ENCODE results near the gene TXNIP.
A peak's percentile ranks its signal among the peaks of the same experiment; 100 is the strongest.

The TXNIP gene

GRCh38 chr1:145983206-145983675 lies 13.1 kb downstream of the TXNIP start:
- H3K4me1 ChIP-seq (ENCODE audit: control insufficient read depth, insufficient read depth, low read length) = peaks cover 26% of the 10 kb centered on the region
- no peaks in the 10 kb centered on the region for H3K9me3 ChIP-seq (ENCODE audit: control insufficient read depth, insufficient read depth, low read length)
- H3K27me3 ChIP-seq (ENCODE audit: control insufficient read depth, insufficient read depth, low read length) = no peaks in the 10 kb centered on the region
- H3K36me3 ChIP-seq (ENCODE audit: control insufficient read depth, insufficient read depth, low read length) = no peaks in the 10 kb centered on the region
- no peak overlapping the region for H3K4me3 ChIP-seq (ENCODE audit: low read depth, low read length)
- H3K27ac ChIP-seq (ENCODE audit: low read depth, low read length) = no peak overlapping the region
- no peak overlapping the region for H3K9ac ChIP-seq (ENCODE audit: low read depth, low read length)

- no peaks in the 10 kb centered on the region for H3K36me3 ChIP-seq (ENCODE audit: control insufficient read depth, insufficient read depth, low read length)
- H3K27ac ChIP-seq (ENCODE audit: low read depth, low read length) = no peak overlapping the region
- H3K9ac ChIP-seq (ENCODE audit: low read depth, low read length) = no peak overlapping the region
- H3K4me3 ChIP-seq (ENCODE audit: low read depth, low read length) = no peak overlapping the region
- H3K9me3 ChIP-seq (ENCODE audit: control insufficient read depth, insufficient read depth, low read length) = no peaks in the 10 kb centered on the region
- H3K27me3 ChIP-seq (ENCODE audit: control insufficient read depth, insufficient read depth, low read length) = no peaks in the 10 kb centered on the region
- H3K4me1 ChIP-seq (ENCODE audit: control insufficient read depth, insufficient read depth, low read length) = peaks cover 35% of the 10 kb centered on the region
These were observed 14.2 kb downstream of the TXNIP start for GRCh38 chr1:145982010-145982723.

- Histone ChIP-seq H3K4me3 (ENCODE audit: low read depth, low read length) (no peak overlapping the region), H3K4me1 (ENCODE audit: control insufficient read depth, insufficient read depth, low read length) (peaks cover 36% of the 10 kb centered on the region), H3K9me3 (ENCODE audit: control insufficient read depth, insufficient read depth, low read length) (no peaks in the 10 kb centered on the region), H3K27me3 (ENCODE audit: control insufficient read depth, insufficient read depth, low read length) (no peaks in the 10 kb centered on the region), H3K27ac (ENCODE audit: low read depth, low read length) (no peak overlapping the region), H3K36me3 (ENCODE audit: control insufficient read depth, insufficient read depth, low read length) (no peaks in the 10 kb centered on the region), H3K9ac (ENCODE audit: low read depth, low read length) (no peak overlapping the region)
These were observed 15.9 kb downstream of the TXNIP start for GRCh38 chr1:145980457-145980994.

GRCh38 chr1:145979746-145980456 lies 16.5 kb downstream of the TXNIP start:
- 0 out of 2 replicates have a peak overlapping the region, but pooled peaks have one; percentile 27 for H3K9ac ChIP-seq (ENCODE audit: low read depth, low read length)
- H3K4me1 ChIP-seq (ENCODE audit: control insufficient read depth, insufficient read depth, low read length) = peaks cover 31% of the 10 kb centered on the region
- H3K4me3 ChIP-seq (ENCODE audit: low read depth, low read length) = 0 out of 2 replicates have a peak overlapping the region, but pooled peaks have one; percentile 18

DNA sequence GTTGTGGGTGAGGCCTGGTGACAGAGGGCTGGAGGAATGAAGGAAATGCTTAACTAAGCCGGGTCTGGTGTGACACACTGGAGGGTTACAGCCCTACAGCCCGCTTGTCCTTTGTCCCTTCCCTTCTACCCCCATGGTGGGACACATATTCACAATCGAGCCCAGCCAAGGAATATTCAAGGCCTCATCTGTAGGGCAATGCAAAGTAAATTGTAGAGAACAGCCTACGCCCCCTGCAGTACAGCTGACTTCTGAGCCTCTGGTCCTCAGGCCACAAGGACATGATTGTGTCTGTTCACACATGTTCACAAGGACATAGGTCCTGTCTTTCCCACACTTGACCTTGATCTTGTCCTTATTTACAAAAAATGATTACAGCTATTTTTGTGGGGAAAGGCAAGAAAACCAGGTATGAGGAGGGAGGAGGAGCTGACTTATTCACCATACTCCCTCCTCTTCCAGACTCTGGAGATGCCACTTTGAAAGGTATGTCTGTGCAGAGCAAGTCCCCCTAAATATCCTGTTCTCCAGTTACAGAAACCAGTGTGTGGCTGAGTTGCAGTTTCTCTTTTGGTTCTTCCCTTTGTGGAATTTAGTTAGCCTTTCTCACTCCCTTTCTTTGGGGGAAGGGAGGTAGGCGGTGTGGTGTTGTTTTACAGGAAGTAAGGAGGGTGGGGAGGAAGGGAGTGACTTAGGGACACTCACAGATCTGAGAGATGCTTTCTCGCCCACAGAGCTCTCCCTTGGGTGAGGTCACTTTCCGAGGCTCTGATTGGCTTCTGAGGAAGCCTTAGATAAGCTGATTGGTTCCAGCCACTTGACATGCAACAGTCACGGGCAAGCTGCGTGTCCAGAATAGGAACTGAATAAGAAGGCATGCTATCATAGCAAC lies 17.3 kb downstream of the TXNIP start:
- Histone ChIP-seq H3K9ac (ENCODE audit: low read depth, low read length) (peak overlapping the region; percentile 74), H3K4me1 (ENCODE audit: control insufficient read depth, insufficient read depth, low read length) (peaks cover 27% of the 10 kb centered on the region), H3K27me3 (ENCODE audit: control insufficient read depth, insufficient read depth, low read length) (no peaks in the 10 kb centered on the region), H3K4me3 (ENCODE audit: low read depth, low read length) (peak overlapping the region; percentile 49), H3K27ac (ENCODE audit: low read depth, low read length) (peak overlapping the region; percentile 99), H3K9me3 (ENCODE audit: control insufficient read depth, insufficient read depth, low read length) (no peaks in the 10 kb centered on the region), H3K36me3 (ENCODE audit: control insufficient read depth, insufficient read depth, low read length) (no peaks in the 10 kb centered on the region)

More at GRCh38 chr1:145979746-145980456, 16.5 kb downstream of the TXNIP start:
- Histone ChIP-seq H3K36me3 (ENCODE audit: control insufficient read depth, insufficient read depth, low read length) (no peaks in the 10 kb centered on the region), H3K27ac (ENCODE audit: low read depth, low read length) (peak overlapping the region; percentile 99), H3K27me3 (ENCODE audit: control insufficient read depth, insufficient read depth, low read length) (no peaks in the 10 kb centered on the region), H3K9me3 (ENCODE audit: control insufficient read depth, insufficient read depth, low read length) (no peaks in the 10 kb centered on the region)

GRCh38 chr1:145978471-145978853 lies 17.9 kb downstream of the TXNIP start:
- H3K27ac ChIP-seq (ENCODE audit: low read depth, low read length) = peak overlapping the region; percentile 99
- H3K9me3 ChIP-seq (ENCODE audit: control insufficient read depth, insufficient read depth, low read length) = no peaks in the 10 kb centered on the region
- H3K36me3 ChIP-seq (ENCODE audit: control insufficient read depth, insufficient read depth, low read length) = no peaks in the 10 kb centered on the region
- H3K4me1 ChIP-seq (ENCODE audit: control insufficient read depth, insufficient read depth, low read length) = peaks cover 27% of the 10 kb centered on the region
- H3K9ac ChIP-seq (ENCODE audit: low read depth, low read length) = peak overlapping the region; percentile 74
- no peaks in the 10 kb centered on the region for H3K27me3 ChIP-seq (ENCODE audit: control insufficient read depth, insufficient read depth, low read length)
- H3K4me3 ChIP-seq (ENCODE audit: low read depth, low read length) = peak overlapping the region; percentile 49; the same call in 1 of the 2 replicates

- H3K4me1 ChIP-seq (ENCODE audit: control insufficient read depth, insufficient read depth, low read length) = peaks cover 27% of the 10 kb centered on the region
- no peak overlapping the region for H3K4me3 ChIP-seq (ENCODE audit: low read depth, low read length)
These were observed 18.6 kb downstream of the TXNIP start for GRCh38 chr1:145977486-145978470.

DNA sequence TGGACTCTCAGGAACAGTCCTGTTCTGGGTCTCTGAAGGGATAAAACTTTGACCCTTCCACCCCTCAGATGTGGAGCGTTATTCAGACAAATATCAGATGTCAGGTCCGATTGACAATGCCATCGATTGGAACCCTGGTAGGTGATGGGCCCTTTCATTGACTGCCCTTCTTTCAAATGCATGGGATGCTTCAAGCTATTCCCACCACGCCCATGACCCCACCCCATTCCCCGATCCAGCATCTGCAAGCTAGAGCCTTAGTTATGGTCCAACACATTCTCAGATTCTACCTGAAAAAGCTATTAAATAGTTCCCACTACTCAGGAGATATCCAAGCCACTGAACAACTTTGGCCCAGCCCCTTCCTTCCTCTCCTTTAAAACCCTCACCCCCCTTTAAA lies 19.4 kb downstream of the TXNIP start:
- no peaks in the 10 kb centered on the region for H3K27me3 ChIP-seq (ENCODE audit: control insufficient read depth, insufficient read depth, low read length)
- no peak overlapping the region for H3K4me3 ChIP-seq (ENCODE audit: low read depth, low read length)
- no peaks in the 10 kb centered on the region for H3K36me3 ChIP-seq (ENCODE audit: control insufficient read depth, insufficient read depth, low read length)
- peaks cover 27% of the 10 kb centered on the region for H3K4me1 ChIP-seq (ENCODE audit: control insufficient read depth, insufficient read depth, low read length)
- H3K27ac ChIP-seq (ENCODE audit: low read depth, low read length) = no peak overlapping the region
- H3K9me3 ChIP-seq (ENCODE audit: control insufficient read depth, insufficient read depth, low read length) = no peaks in the 10 kb centered on the region
- no peak overlapping the region for H3K9ac ChIP-seq (ENCODE audit: low read depth, low read length)

More at GRCh38 chr1:145977486-145978470, 18.6 kb downstream of the TXNIP start:
- peak overlapping the region; percentile 99 for H3K27ac ChIP-seq (ENCODE audit: low read depth, low read length)
- no peaks in the 10 kb centered on the region for H3K9me3 ChIP-seq (ENCODE audit: control insufficient read depth, insufficient read depth, low read length)
- no peaks in the 10 kb centered on the region for H3K36me3 ChIP-seq (ENCODE audit: control insufficient read depth, insufficient read depth, low read length)
- no peak overlapping the region for H3K9ac ChIP-seq (ENCODE audit: low read depth, low read length)
- H3K27me3 ChIP-seq (ENCODE audit: control insufficient read depth, insufficient read depth, low read length) = no peaks in the 10 kb centered on the region

DNA sequence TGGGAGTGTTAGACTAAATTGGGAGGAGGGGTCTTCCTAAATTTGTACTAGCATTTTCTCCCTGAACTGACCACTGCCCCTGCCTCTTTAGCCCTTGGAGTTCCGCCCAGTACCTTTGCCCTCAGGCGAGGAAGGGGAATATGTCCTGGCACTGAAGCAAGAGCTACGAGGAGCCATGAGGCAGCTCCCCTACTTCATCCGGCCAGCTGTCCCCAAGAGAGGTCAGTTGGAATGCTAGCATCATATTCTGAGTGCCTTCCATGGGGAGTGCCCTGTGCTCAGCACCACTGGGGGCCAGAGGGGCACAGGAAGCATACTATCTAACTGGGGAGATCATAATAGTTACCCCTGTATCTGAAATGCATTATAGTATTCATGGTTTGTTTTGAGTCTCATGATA lies 21.2 kb downstream of the TXNIP start:
- Histone ChIP-seq H3K27ac (ENCODE audit: low read depth, low read length) (no peak overlapping the region), H3K9ac (ENCODE audit: low read depth, low read length) (no peak overlapping the region), H3K36me3 (ENCODE audit: control insufficient read depth, insufficient read depth, low read length) (no peaks in the 10 kb centered on the region), H3K4me3 (ENCODE audit: low read depth, low read length) (no peak overlapping the region), H3K9me3 (ENCODE audit: control insufficient read depth, insufficient read depth, low read length) (no peaks in the 10 kb centered on the region), H3K27me3 (ENCODE audit: control insufficient read depth, insufficient read depth, low read length) (no peaks in the 10 kb centered on the region), H3K4me1 (ENCODE audit: control insufficient read depth, insufficient read depth, low read length) (peaks cover 27% of the 10 kb centered on the region)

All from HUES48 (cell line).